ENCODE measurements around the gene DNAI1. TPM values are rescaled to one million over a fixed set of nuclear protein-coding genes. Genes with fewer than 3 reads are reported as not detected.

Gene DNAI1
- total RNA-seq, 1 experiment from 2014 or later = 0.52 TPM

DNA sequence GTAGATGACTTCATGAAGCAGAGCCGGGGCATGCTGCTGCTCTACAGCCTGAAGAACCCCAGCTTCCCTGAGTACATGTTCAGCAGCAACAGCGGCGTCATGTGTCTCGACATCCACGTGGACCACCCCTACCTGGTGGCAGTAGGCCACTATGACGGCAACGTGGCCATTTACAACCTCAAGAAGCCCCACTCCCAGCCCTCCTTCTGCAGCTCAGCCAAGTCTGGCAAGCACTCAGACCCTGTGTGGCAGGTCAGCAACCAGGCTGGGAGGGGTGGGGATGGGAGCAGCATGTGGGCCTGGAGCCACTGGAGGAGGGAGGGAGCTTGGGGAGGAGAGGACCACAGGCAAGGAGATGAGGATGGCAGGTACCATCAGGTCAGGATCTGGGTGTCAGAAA is 48.0 kb downstream of the DNAI1 start:
- no peak for DNase-seq
- intact Hi-C loops (cut with micrococcal nuclease; ENCODE audit: unreplicated experiment) = no loop called here
- BruUV-seq (replicated peaks) = no TSS peak
- Histone ChIP-seq H3K4me1 (no peaks in the 10 kb centered on the region), H3K27me3 (replicated peaks; ENCODE audit: control insufficient read depth, insufficient read depth, low read length) (no peaks in the 10 kb centered on the region), H3K36me3 (ENCODE audit: control insufficient read depth, insufficient read depth, low read length) (no peaks in the 10 kb centered on the region), H3K4me3 (ENCODE audit: low read depth, low read length) (no peak overlapping the region), H3K9me3 (no peaks in the 10 kb centered on the region)
- Mint-ChIP-seq H3K9me3 (ENCODE audit: unreplicated experiment) (no peaks in the 10 kb centered on the region), H3K4me3 (ENCODE audit: unreplicated experiment) (no peak overlapping the region), H3K27ac (ENCODE audit: unreplicated experiment) (no peak overlapping the region), H3K36me3 (ENCODE audit: insufficient read depth, unreplicated experiment) (no peaks in the 10 kb centered on the region), H3K27me3 (ENCODE audit: insufficient read depth, unreplicated experiment) (peaks cover 10% of the 10 kb centered on the region), H3K4me1 (ENCODE audit: low read depth, unreplicated experiment) (no peaks in the 10 kb centered on the region)
- POLR2A ChIA-PET = no interaction called here
- CTCF ChIA-PET = interaction anchor here (1.3 kb wide), 1 partner anchor 102 kb away, joined by 3 read pairs; no protein-coding TSS in a partner anchor
- TF ChIP-seq, protein P1, sequence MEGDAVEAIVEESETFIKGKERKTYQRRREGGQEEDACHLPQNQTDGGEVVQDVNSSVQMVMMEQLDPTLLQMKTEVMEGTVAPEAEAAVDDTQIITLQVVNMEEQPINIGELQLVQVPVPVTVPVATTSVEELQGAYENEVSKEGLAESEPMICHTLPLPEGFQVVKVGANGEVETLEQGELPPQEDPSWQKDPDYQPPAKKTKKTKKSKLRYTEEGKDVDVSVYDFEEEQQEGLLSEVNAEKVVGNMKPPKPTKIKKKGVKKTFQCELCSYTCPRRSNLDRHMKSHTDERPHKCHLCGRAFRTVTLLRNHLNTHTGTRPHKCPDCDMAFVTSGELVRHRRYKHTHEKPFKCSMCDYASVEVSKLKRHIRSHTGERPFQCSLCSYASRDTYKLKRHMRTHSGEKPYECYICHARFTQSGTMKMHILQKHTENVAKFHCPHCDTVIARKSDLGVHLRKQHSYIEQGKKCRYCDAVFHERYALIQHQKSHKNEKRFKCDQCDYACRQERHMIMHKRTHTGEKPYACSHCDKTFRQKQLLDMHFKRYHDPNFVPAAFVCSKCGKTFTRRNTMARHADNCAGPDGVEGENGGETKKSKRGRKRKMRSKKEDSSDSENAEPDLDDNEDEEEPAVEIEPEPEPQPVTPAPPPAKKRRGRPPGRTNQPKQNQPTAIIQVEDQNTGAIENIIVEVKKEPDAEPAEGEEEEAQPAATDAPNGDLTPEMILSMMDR (IDR thresholded peaks at IDR 0.05; ENCODE audit: insufficient read depth in 1 of 2, low read depth in 1 of 2, low read length in 1 of 2, severe bottlenecking in 1 of 2, unreplicated experiment in 1 of 2) = no peak

DNA sequence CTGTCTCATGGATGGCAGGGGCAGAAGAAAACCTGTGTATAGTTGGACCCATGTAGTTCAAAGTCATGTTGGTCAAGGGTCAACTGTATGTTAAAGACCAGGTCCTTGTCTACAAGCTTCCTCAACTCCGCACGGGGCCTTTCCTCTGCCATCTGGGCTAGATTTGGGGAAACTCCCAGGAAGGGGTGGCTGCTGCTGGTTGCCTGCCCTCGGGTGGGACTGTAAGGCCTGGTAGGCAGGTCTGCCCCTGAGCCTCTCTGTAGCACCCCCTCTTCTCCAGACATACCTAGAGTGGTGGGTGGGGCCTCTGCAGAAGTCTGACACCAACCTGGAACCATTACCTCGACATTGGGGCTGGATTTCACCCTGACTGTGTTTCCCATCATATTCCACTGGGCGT is 49.0 kb downstream of the DNAI1 start:
- H3K36me3 ChIP-seq (ENCODE audit: control insufficient read depth, insufficient read depth, low read length) = no peaks in the 10 kb centered on the region
- POLR2A ChIA-PET = no interaction called here
- H3K36me3 Mint-ChIP-seq (ENCODE audit: insufficient read depth, unreplicated experiment) = no peaks in the 10 kb centered on the region
- no peak overlapping the region for H3K4me3 ChIP-seq (ENCODE audit: low read depth, low read length)
- TF ChIP-seq, protein P1 (IDR thresholded peaks at IDR 0.05; ENCODE audit: insufficient read depth in 1 of 2, low read depth in 1 of 2, low read length in 1 of 2, severe bottlenecking in 1 of 2, unreplicated experiment in 1 of 2) = no peak
- no peaks in the 10 kb centered on the region for H3K4me1 ChIP-seq
- H3K4me3 Mint-ChIP-seq (ENCODE audit: unreplicated experiment) = no peak overlapping the region
- H3K27me3 Mint-ChIP-seq (ENCODE audit: insufficient read depth, unreplicated experiment) = peaks cover 10% of the 10 kb centered on the region
- no peak overlapping the region for H3K27ac Mint-ChIP-seq (ENCODE audit: unreplicated experiment)
- no peaks in the 10 kb centered on the region for H3K9me3 Mint-ChIP-seq (ENCODE audit: unreplicated experiment)
- CTCF ChIA-PET = no interaction called here
- H3K4me1 Mint-ChIP-seq (ENCODE audit: low read depth, unreplicated experiment) = no peaks in the 10 kb centered on the region
- no peaks in the 10 kb centered on the region for H3K9me3 ChIP-seq
- DNase-seq = peak in 1 of 2 experiments; percentile 11
- intact Hi-C loops (cut with micrococcal nuclease; ENCODE audit: unreplicated experiment) = no loop called here
- H3K27me3 ChIP-seq (replicated peaks; ENCODE audit: control insufficient read depth, insufficient read depth, low read length) = no peaks in the 10 kb centered on the region
- no TSS peak for BruUV-seq (replicated peaks)

DNA sequence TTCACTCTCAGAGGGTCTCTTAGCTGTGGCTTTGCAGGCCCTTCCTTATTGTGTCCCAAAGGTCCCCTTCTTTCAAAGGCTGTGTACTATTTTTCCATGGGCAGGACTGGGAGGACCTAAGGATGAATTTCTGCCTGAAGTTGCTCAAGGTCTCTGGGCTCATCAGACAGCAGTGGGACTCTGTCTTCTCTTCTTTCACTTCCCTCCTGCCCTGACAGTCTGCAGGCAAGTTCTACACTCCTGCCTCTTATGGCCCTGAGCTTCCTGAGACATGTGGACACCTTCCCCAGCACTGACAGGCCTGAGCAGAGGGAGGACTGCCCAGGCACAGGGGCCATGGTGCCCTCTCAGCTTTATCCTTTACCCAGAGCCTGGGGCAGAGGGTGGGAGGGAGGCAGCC is 49.4 kb downstream of the DNAI1 start:
- H3K9me3 ChIP-seq = no peaks in the 10 kb centered on the region
- TF ChIP-seq, protein P1 (IDR thresholded peaks at IDR 0.05; ENCODE audit: insufficient read depth in 1 of 2, low read depth in 1 of 2, low read length in 1 of 2, severe bottlenecking in 1 of 2, unreplicated experiment in 1 of 2) = no peak
- H3K9me3 Mint-ChIP-seq (ENCODE audit: unreplicated experiment) = no peaks in the 10 kb centered on the region
- peaks cover 10% of the 10 kb centered on the region for H3K27me3 Mint-ChIP-seq (ENCODE audit: insufficient read depth, unreplicated experiment)
- peak in 1 of 2 experiments; percentile 2 for DNase-seq
- no peaks in the 10 kb centered on the region for H3K4me1 ChIP-seq
- H3K36me3 ChIP-seq (ENCODE audit: control insufficient read depth, insufficient read depth, low read length) = no peaks in the 10 kb centered on the region
- H3K36me3 Mint-ChIP-seq (ENCODE audit: insufficient read depth, unreplicated experiment) = no peaks in the 10 kb centered on the region
- BruUV-seq (replicated peaks) = no TSS peak
- H3K27me3 ChIP-seq (replicated peaks; ENCODE audit: control insufficient read depth, insufficient read depth, low read length) = no peaks in the 10 kb centered on the region
- H3K4me3 ChIP-seq (ENCODE audit: low read depth, low read length) = no peak overlapping the region
- no peak overlapping the region for H3K27ac Mint-ChIP-seq (ENCODE audit: unreplicated experiment)
- ChIA-PET CTCF (no interaction called here), POLR2A (no interaction called here)
- no peak overlapping the region for H3K4me3 Mint-ChIP-seq (ENCODE audit: unreplicated experiment)
- no peaks in the 10 kb centered on the region for H3K4me1 Mint-ChIP-seq (ENCODE audit: low read depth, unreplicated experiment)
- intact Hi-C loops (cut with micrococcal nuclease; ENCODE audit: unreplicated experiment) = no loop called here

All from Caco-2 (cell line).